IMR-90 (cell line): ENCODE data around the gene ABCF1.

Source experiments
- FOS ChIP-seq: fragments of 150-350 bp; IDR thresholded peaks from 2 replicates; pipeline ENCODE4 v1.6.1; 2016; ENCODE audit warnings: low read depth, low read length
- POLR2A ChIP-seq: IDR thresholded peaks from 2 replicates; pipeline ENCODE4 v1.6.1; 2012; ENCODE audit warnings: mild to moderate bottlenecking, low read depth, low read length
- RFX5 ChIP-seq: IDR thresholded peaks from 2 replicates; pipeline ENCODE4 v1.8.0; 2012; ENCODE audit warnings: low read depth, mild to moderate bottlenecking, low read length, moderate library complexity
- SMC3 ChIP-seq: fragments of 150-350 bp; IDR thresholded peaks from 2 replicates; pipeline ENCODE4 v1.6.1; 2016; ENCODE audit warnings: low read depth, mild to moderate bottlenecking, antibody characterized with exemption, low read length, moderate library complexity
- TF ChIP-seq, protein P1 (sequence below): conservative IDR thresholded peaks from 2 replicates; pipeline ENCODE4 v1.5.1; 2012; ENCODE audit warnings: mild to moderate bottlenecking, low read depth, low read length, improper control_type of control experiment
- TF ChIP-seq, protein P2 (sequence below): fragments of 150-350 bp; IDR thresholded peaks from 2 replicates; pipeline ENCODE4 v1.6.1; 2016; ENCODE audit warnings: low read depth, mild to moderate bottlenecking, low read length, moderate library complexity, borderline replicate concordance

DNA sequence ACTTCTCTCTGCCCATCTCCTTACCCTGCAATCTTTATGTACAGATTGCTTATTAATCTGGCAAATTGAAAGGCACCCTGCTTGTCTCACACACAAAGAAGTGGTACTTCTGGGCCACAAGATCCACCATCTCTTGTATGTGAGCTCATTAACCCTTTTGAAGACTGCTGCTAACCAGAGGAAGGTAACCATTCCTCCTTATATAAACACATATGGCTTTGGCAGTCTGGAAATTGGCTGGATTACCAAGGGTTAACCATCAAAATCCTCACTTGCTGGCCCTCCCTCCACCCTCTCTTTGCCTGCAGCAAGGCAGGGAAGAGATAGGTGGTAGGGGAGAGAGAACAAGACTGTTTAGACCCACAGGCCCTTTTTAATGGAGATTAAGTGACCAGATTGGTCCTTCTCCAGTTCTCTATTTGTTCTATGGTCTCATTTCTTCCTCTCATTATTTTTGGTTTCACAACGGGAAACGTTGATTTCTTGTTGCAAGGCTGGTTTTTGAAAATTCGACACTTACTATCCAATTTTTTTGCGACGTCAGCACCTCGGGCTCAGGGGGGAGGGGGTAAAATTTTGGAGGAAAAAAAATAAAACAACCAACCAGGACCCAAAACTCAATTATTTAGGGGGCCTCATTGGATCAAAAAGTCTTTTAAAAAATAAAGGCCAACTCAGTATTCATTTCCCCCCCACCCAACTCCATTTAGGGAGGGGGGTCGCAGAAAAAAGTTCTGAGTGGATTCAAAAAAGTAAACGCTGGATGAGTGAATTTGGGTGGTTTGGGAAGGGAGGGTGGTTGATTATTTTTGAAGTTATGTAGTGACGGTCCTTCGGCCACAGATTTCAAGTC lies 44.9 kb downstream of the ABCF1 start:
- TF ChIP-seq, protein P1, sequence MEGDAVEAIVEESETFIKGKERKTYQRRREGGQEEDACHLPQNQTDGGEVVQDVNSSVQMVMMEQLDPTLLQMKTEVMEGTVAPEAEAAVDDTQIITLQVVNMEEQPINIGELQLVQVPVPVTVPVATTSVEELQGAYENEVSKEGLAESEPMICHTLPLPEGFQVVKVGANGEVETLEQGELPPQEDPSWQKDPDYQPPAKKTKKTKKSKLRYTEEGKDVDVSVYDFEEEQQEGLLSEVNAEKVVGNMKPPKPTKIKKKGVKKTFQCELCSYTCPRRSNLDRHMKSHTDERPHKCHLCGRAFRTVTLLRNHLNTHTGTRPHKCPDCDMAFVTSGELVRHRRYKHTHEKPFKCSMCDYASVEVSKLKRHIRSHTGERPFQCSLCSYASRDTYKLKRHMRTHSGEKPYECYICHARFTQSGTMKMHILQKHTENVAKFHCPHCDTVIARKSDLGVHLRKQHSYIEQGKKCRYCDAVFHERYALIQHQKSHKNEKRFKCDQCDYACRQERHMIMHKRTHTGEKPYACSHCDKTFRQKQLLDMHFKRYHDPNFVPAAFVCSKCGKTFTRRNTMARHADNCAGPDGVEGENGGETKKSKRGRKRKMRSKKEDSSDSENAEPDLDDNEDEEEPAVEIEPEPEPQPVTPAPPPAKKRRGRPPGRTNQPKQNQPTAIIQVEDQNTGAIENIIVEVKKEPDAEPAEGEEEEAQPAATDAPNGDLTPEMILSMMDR: no peak
- TF ChIP-seq FOS (no peak), POLR2A (peak; percentile 84), RFX5 (no peak), SMC3 (no peak)
- TF ChIP-seq, protein P2, sequence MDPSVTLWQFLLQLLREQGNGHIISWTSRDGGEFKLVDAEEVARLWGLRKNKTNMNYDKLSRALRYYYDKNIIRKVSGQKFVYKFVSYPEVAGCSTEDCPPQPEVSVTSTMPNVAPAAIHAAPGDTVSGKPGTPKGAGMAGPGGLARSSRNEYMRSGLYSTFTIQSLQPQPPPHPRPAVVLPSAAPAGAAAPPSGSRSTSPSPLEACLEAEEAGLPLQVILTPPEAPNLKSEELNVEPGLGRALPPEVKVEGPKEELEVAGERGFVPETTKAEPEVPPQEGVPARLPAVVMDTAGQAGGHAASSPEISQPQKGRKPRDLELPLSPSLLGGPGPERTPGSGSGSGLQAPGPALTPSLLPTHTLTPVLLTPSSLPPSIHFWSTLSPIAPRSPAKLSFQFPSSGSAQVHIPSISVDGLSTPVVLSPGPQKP: no peak
